Stimulated activated CD8-positive, alpha-beta memory T cell treated with anti-CD3 and anti-CD28 coated beads, Interleukin-7, amount 100 ng/mL, for 4 hours (primary cell): ENCODE data around the gene PRSS37.

Experiments
- DNase-seq, 2 donors: peaks; one replicate each; pipeline ENCODE4 v3.0.0-alpha.2; 2020; ENCODE audit warnings: low read depth in 2 of 2

PRSS37 gene

DNA sequence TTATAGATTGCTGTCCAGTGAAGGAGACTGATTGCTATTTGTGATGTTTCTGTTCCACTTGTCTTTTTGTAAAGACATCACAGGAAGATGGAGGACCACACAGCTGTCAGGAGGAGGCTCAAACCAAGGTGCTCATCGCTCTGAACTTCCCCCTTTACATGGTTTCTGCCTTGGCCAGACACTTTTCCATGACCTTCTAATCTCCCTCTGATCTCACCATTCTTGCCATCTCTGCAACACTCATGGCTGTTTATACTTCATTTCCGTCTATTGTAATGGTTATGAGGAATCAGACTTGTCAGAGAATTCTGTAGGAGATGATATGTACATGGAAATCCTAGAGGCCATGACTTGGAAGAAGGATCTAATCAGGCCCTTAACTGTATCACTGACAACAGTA, 53.0 kb downstream of the PRSS37 start:
- no peak for DNase-seq
